ENCODE measurements around the gene NCR2.

Gene NCR2

DNA sequence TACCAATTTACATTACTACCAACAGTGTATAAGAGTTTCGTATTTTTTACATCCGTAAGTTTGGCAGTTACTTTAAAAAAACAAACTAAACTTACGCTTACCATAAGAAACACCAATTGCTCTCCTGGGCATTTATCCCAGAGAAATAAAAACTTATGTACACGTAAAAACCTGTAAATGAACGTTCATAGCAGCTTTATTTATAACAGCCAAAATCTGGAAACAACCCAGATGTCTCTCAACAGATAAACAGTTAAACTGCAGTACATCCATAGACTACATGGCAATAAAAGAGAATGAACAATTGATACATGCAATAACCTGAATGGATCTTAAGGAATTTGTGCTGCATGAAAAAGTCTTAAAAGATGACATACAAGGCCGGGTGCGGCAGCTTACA is 30.7 kb downstream of the NCR2 start:
- TF ChIP-seq EGR1 (IDR thresholded peaks at IDR 0.05) (no peak), ZBTB7A (IDR thresholded peaks at IDR 0.05; ENCODE audit: low read depth) (no peak), YY1 (IDR thresholded peaks at IDR 0.05; ENCODE audit: low read depth) (no peak), TAF1 (IDR thresholded peaks at IDR 0.05; ENCODE audit: low read depth) (no peak), CREB1 (IDR thresholded peaks at IDR 0.05; ENCODE audit: low read depth) (no peak), RAD21 (IDR thresholded peaks at IDR 0.05; ENCODE audit: low read depth) (no peak), TEAD4 (IDR thresholded peaks at IDR 0.05) (no peak), TCF12 (IDR thresholded peaks at IDR 0.05; ENCODE audit: low read depth) (no peak), FOXM1 (IDR thresholded peaks at IDR 0.05; ENCODE audit: borderline replicate concordance, low read depth) (no peak), EP300 (IDR thresholded peaks at IDR 0.05; ENCODE audit: borderline replicate concordance) (no peak)
- TF ChIP-seq, protein P1, sequence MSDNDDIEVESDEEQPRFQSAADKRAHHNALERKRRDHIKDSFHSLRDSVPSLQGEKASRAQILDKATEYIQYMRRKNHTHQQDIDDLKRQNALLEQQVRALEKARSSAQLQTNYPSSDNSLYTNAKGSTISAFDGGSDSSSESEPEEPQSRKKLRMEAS (IDR thresholded peaks at IDR 0.05): no peak
- TF ChIP-seq, protein P2, sequence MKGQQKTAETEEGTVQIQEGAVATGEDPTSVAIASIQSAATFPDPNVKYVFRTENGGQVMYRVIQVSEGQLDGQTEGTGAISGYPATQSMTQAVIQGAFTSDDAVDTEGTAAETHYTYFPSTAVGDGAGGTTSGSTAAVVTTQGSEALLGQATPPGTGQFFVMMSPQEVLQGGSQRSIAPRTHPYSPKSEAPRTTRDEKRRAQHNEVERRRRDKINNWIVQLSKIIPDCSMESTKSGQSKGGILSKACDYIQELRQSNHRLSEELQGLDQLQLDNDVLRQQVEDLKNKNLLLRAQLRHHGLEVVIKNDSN (IDR thresholded peaks at IDR 0.05): no peak
- TF ChIP-seq, protein P3, sequence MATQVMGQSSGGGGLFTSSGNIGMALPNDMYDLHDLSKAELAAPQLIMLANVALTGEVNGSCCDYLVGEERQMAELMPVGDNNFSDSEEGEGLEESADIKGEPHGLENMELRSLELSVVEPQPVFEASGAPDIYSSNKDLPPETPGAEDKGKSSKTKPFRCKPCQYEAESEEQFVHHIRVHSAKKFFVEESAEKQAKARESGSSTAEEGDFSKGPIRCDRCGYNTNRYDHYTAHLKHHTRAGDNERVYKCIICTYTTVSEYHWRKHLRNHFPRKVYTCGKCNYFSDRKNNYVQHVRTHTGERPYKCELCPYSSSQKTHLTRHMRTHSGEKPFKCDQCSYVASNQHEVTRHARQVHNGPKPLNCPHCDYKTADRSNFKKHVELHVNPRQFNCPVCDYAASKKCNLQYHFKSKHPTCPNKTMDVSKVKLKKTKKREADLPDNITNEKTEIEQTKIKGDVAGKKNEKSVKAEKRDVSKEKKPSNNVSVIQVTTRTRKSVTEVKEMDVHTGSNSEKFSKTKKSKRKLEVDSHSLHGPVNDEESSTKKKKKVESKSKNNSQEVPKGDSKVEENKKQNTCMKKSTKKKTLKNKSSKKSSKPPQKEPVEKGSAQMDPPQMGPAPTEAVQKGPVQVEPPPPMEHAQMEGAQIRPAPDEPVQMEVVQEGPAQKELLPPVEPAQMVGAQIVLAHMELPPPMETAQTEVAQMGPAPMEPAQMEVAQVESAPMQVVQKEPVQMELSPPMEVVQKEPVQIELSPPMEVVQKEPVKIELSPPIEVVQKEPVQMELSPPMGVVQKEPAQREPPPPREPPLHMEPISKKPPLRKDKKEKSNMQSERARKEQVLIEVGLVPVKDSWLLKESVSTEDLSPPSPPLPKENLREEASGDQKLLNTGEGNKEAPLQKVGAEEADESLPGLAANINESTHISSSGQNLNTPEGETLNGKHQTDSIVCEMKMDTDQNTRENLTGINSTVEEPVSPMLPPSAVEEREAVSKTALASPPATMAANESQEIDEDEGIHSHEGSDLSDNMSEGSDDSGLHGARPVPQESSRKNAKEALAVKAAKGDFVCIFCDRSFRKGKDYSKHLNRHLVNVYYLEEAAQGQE (IDR thresholded peaks at IDR 0.05; ENCODE audit: low read depth): no peak

DNA sequence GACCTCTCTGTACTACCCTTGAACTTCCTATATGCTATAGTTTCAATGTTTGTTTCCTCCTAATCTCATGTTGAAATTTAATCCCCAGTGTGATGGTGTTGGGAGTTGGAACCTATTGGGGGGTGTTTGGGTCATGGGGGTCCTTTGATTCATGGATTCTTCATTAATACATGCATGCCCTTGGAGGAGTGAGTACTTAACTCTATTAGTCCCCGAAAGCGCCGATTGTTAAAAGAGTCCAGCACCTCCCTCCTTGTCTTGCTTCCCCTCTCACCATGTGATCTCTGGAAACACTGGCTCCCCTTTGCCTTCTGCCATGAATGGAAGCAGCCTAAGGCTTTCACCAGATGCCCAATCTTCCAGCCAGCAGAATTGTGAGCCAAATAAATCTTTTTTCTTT is 31.7 kb downstream of the NCR2 start:
- TF ChIP-seq, protein P3 (IDR thresholded peaks at IDR 0.05; ENCODE audit: low read depth): no peak
- TF ChIP-seq, protein P2 (IDR thresholded peaks at IDR 0.05): no peak
- TF ChIP-seq RAD21 (IDR thresholded peaks at IDR 0.05; ENCODE audit: low read depth) (no peak), EP300 (IDR thresholded peaks at IDR 0.05; ENCODE audit: borderline replicate concordance) (no peak), CREB1 (IDR thresholded peaks at IDR 0.05; ENCODE audit: low read depth) (no peak), YY1 (IDR thresholded peaks at IDR 0.05; ENCODE audit: low read depth) (no peak), TEAD4 (IDR thresholded peaks at IDR 0.05) (no peak)

DNA sequence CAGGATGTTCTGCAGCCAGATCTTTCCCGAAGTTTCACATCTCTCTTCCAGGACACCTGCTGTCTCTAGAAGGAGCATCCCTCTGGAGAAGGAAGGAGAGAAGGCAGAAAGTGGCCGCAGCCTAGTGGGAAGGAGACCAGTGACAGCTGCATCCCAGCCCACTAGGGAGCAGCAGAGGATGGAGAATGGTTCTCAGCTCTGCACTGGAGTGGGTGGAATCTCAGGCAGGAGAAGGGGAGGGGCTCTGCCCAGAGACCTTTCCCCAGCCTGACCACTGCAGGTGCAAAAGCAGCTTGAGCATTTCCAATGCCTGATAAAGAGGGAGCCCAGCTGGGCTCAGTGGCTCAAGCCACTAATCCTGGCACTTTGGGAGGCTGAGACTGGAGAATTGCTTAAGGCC is 32.3 kb downstream of the NCR2 start:
- TF ChIP-seq ZBTB7A (IDR thresholded peaks at IDR 0.05; ENCODE audit: low read depth): no peak
- peak; percentile 91 for TF ChIP-seq RAD21 (IDR thresholded peaks at IDR 0.05; ENCODE audit: low read depth)

DNA sequence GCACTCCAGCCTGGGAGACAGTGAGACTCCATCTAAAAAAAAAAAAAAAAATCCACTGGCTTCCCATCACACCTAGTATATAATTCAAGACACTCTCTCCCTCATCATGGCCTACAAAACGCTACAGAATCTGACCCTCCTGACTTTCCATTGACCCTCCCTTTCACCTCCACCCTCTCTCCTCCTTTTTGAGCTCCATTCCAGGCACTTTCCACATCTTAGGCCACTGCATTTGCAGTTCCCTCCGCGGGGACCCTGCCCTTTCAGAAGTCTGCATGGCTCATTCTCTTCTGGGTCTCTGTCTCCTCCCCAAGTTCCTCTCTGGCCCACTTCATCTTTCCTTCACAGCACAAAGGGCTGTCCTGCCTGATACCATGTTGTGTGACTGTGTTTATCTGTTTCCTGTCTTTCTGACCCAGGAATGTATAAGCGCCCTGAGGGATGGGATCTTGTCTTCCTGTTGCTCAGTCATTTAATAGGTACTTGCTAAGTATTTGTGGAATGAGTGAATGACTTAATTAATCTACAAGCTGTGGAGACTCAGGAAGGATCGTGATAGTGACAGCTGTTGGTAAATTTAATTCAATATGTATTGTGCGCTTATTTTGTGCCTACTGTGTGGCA is 35.2 kb downstream of the NCR2 start:
- no peak for TF ChIP-seq RAD21 (IDR thresholded peaks at IDR 0.05; ENCODE audit: low read depth)
- no peak for TF ChIP-seq CEBPB (IDR thresholded peaks at IDR 0.05)
- no peak for TF ChIP-seq CREB1 (IDR thresholded peaks at IDR 0.05; ENCODE audit: low read depth)
- no peak for TF ChIP-seq ZBTB7A (IDR thresholded peaks at IDR 0.05; ENCODE audit: low read depth)
- TF ChIP-seq EGR1 (IDR thresholded peaks at IDR 0.05): no peak
- TF ChIP-seq, protein P1 (IDR thresholded peaks at IDR 0.05): no peak
- TF ChIP-seq NFIC (IDR thresholded peaks at IDR 0.05): no peak
- TF ChIP-seq, protein P2 (IDR thresholded peaks at IDR 0.05): no peak
- TF ChIP-seq, protein P3 (IDR thresholded peaks at IDR 0.05; ENCODE audit: low read depth): no peak
- no peak for TF ChIP-seq TEAD4 (IDR thresholded peaks at IDR 0.05)
- TF ChIP-seq EP300 (IDR thresholded peaks at IDR 0.05; ENCODE audit: borderline replicate concordance): no peak
- TF ChIP-seq TAF1 (IDR thresholded peaks at IDR 0.05; ENCODE audit: low read depth): no peak
- TF ChIP-seq FOXM1 (IDR thresholded peaks at IDR 0.05; ENCODE audit: borderline replicate concordance, low read depth): no peak
- no peak for TF ChIP-seq TCF12 (IDR thresholded peaks at IDR 0.05; ENCODE audit: low read depth)
- TF ChIP-seq YY1 (IDR thresholded peaks at IDR 0.05; ENCODE audit: low read depth): no peak

Measured in Ishikawa (cell line).